Epithelial cell of esophagus (primary cell): ENCODE results near the gene LTBR.

ENCODE experiments used
- DNase-seq: peaks from one replicate; pipeline ENCODE4 v3.0.0; 2010; ENCODE audit warnings: low read depth
- H3K4me3 ChIP-seq: 2 replicates; pipeline ENCODE4 v1.5.1; 2011; ENCODE audit warnings: mild to moderate bottlenecking, low read length, control low read depth
- TF ChIP-seq, protein P1 (sequence below): IDR thresholded peaks from 2 replicates; pipeline ENCODE4 v1.5.1; 2011; ENCODE audit warnings: low read depth, mild to moderate bottlenecking, low read length, control low read depth, inconsistent platforms; ENCODE audit not compliant: insufficient read depth; ENCODE audit errors: missing control alignments

LTBR gene

DNA sequence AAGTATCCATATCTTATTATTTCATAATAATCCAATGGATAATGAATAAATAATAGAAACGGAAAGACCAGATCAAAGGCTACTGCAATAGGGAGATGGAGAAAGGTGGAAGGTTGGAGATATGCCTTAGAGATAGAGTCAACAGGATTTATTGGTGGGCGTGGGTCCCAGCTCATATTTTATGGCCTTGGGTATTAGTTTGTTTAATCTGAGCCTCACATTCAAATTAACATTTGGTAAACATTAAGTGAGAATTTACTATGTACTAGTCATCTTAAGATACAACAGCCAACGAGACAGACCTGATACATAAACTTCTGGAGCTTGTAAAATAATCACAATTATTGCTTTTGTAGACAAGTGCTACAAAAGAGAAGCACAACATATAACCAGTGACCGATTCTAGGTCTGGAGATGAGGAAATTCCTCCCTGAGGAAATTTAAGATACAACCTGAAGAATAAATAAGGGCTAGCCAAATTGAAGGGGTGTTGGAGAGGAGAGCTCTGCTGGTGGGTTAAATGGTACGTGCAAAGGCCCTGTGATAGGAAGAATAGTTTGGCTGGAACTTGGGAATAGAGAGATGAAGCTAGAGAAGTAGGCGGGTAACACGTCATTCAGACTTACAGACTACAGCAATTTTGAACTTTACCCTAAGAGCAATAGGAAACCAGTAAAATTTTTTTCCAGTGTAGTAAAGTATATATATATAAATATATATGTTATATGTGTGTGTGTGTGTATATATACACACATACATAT, 16.1 kb downstream of the LTBR start:
- TF ChIP-seq, protein P1, sequence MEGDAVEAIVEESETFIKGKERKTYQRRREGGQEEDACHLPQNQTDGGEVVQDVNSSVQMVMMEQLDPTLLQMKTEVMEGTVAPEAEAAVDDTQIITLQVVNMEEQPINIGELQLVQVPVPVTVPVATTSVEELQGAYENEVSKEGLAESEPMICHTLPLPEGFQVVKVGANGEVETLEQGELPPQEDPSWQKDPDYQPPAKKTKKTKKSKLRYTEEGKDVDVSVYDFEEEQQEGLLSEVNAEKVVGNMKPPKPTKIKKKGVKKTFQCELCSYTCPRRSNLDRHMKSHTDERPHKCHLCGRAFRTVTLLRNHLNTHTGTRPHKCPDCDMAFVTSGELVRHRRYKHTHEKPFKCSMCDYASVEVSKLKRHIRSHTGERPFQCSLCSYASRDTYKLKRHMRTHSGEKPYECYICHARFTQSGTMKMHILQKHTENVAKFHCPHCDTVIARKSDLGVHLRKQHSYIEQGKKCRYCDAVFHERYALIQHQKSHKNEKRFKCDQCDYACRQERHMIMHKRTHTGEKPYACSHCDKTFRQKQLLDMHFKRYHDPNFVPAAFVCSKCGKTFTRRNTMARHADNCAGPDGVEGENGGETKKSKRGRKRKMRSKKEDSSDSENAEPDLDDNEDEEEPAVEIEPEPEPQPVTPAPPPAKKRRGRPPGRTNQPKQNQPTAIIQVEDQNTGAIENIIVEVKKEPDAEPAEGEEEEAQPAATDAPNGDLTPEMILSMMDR = no peak
- DNase-seq = no peak
- no peak overlapping the region for H3K4me3 ChIP-seq

DNA sequence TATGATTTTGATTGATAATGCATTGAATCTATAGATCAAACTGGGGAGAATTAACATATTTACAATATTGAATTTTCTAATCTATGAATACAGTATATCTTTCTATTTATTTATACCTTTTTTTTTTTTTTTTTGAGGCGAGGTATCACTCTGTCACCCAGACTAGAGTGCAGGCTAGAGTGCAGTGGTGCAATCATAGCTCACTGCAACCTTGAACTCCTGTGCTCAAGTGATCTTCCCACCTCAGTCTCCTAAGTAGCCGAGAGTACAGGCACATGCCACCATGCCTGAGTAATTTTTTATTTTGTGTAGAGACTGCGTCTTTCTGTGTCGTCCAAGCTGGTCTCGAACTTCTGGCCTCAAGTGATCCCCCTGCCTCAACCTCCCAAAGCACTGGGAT, 20.4 kb downstream of the LTBR start:
- H3K4me3 ChIP-seq = no peak overlapping the region
- TF ChIP-seq, protein P1 = no peak
- DNase-seq = no peak

DNA sequence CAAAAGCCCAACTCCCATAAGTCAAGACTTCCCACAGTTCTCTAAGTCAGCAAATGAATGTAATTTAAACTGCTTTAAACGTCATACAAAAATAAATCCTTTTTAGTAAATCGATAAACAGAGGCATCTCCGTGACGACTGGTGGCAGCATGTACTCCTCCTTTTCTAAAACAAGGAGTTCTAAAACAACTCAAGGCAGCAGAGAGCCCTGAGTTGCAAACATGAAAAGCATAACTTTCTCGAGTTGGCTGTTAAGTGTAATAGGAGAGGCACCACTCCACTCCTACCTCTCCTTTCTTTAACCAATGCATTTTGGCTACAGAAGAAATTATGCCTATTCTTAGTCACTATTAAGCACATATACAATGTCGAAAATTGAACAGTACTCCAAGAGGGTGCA, 22.0 kb downstream of the LTBR start:
- TF ChIP-seq, protein P1 = no peak
- DNase-seq = no peak
- H3K4me3 ChIP-seq = no peak overlapping the region

DNA sequence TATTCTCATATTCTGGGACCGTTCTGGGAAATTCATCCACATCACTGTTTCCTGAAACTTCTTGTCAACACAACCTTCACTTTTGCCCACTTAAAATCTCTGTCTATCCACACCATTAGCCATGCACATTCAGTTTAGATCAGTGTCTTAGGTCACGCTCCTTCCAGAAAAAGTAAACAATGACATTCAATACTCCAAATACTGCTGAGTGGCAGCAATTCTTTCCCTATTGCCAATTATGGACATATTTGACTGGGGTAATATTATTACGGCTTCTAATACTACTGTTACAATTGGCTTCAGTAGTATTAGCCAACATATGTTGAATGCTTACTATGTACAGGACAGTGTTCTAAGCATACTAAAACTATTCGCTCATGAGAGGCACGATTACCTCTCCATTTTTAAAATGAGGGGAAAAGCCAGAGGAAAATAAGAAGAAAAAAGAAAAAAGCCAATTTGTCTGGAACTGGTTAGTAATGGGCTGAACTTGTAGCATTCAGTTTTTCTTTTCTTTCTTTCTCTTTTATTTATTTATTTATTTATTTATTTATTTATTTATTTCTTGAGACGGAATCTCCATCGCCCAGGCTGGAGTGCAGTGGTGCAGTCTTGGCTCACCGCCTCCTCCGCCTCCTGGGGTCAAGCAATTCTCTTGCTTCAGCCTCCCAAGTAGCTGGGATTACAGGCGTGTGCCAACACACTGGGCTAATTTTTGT, 23.4 kb downstream of the LTBR start:
- H3K4me3 ChIP-seq = no peak overlapping the region
- DNase-seq = no peak
- TF ChIP-seq, protein P1 = no peak

DNA sequence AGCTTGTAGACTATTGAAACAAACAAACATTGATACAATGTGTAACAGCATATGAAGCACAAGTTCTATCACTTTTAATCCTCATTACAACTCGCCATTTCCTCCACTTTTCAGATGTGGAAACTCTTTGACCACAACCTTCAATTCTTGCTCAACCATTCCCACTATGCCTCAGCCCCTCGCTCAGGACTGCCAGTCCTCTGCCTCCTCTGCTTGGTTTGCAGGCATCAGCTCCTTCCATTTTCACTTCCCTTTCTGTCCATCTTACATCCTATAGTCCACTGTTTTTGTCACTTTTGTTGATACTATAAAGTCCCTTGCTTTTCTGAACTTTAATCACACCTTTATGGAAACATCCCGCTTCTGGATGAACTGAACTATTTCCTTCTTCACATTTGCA, 32.6 kb downstream of the LTBR start:
- no peak overlapping the region for H3K4me3 ChIP-seq
- TF ChIP-seq, protein P1 = no peak
- DNase-seq = no peak

DNA sequence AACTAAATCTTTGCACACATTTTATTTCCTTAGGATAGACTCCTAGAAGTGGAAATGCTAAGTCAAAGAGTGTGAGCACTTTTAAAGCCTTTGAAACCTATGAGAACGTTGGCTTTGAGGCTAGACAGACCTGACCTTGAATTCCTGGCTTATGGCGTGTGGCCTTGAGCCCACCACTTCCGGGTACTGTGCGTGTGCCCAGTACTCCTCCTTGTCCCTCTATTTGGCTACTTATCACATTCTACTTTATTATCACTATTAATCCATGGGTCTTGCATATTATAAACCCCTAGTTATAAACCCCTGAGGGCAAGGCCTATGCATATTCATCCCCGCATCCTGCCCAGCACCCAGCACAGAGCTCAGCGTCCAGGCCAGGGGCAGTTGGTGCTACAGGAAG, 34.8 kb downstream of the LTBR start:
- no peak overlapping the region for H3K4me3 ChIP-seq
- TF ChIP-seq, protein P1 = no peak
- DNase-seq = no peak
